ENCODE measurements around the gene ISYNA1.
A peak's percentile ranks its signal among the peaks of the same experiment; 100 is the strongest.
"Not testable (repeated sequence)": the region's sequence is repeated elsewhere in the genome, so short reads cannot be mapped to it uniquely, and the experiment has no call there.

Gene ISYNA1

GRCh38 chr19:18415178-18415867 is 22.6 kb downstream of the ISYNA1 start:
- H3K4me3 ChIP-seq (ENCODE audit: low read depth, low read length), result peak overlapping the region; percentile 24

GRCh38 chr19:18414504-18415177 is 23.3 kb downstream of the ISYNA1 start:
- TF ChIP-seq CTCF (IDR thresholded peaks at IDR 0.05; ENCODE audit: low read depth, low read length), result no peak
- peak overlapping the region; percentile 24 for H3K4me3 ChIP-seq (ENCODE audit: low read depth, low read length)

More at GRCh38 chr19:18415178-18415867, 22.6 kb downstream of the ISYNA1 start:
- no peak for TF ChIP-seq CTCF (IDR thresholded peaks at IDR 0.05; ENCODE audit: low read depth, low read length)

GRCh38 chr19:18412610-18413239 is 25.2 kb downstream of the ISYNA1 start:
- TF ChIP-seq CTCF (IDR thresholded peaks at IDR 0.05; ENCODE audit: low read depth, low read length), result no peak
- no peak overlapping the region for H3K4me3 ChIP-seq (ENCODE audit: low read depth, low read length)

GRCh38 chr19:18408053-18408476 is 29.9 kb downstream of the ISYNA1 start:
- H3K4me3 ChIP-seq (ENCODE audit: low read depth, low read length), result no peak overlapping the region

GRCh38 chr19:18406749-18407148 is 31.2 kb downstream of the ISYNA1 start:
- H3K4me3 ChIP-seq (ENCODE audit: low read depth, low read length), result no peak overlapping the region
- no peak for TF ChIP-seq CTCF (IDR thresholded peaks at IDR 0.05; ENCODE audit: low read depth, low read length)

More at GRCh38 chr19:18408053-18408476, 29.9 kb downstream of the ISYNA1 start:
- TF ChIP-seq CTCF (IDR thresholded peaks at IDR 0.05; ENCODE audit: low read depth, low read length), result peak; percentile 33

- H3K4me3 ChIP-seq (ENCODE audit: low read depth, low read length), result not testable (repeated sequence)
These were observed 32.2 kb downstream of the ISYNA1 start for GRCh38 chr19:18405754-18406153.

- not testable (repeated sequence) for H3K4me3 ChIP-seq (ENCODE audit: low read depth, low read length)
These were observed 35.3 kb downstream of the ISYNA1 start for GRCh38 chr19:18402455-18403248.

All from WI38 (cell line).